ENCODE measurements around the gene CACNG7. TPM values are rescaled to one million over a fixed set of nuclear protein-coding genes. Genes with fewer than 3 reads are reported as not detected.

The CACNG7 gene
- total and polyA plus RNA-seq, 2 donors (not counting 3 experiments of a cell fraction or from before 2014, with no cell fraction given): 0.92 to 1.3 TPM

MicroRNA genes within 50 kb of the gene (microRNA counts, 767-probe panel; counts per million panel counts)
- microRNA hsa-miR-935: 723 counts per million, percentile 96 among the panel's probes with 10 or more counts

Other genes with a start within 250 kb of the CACNG7 start
- 0.58 and 0.73 TPM in 2 replicates for gene NLRP12, start 85.0 kb upstream of the CACNG7 start, total RNA-seq
- 0.27 and 0.46 TPM in 2 replicates for gene NLRP12, start 85.0 kb upstream of the CACNG7 start, polyA plus RNA-seq
- gene MYADM, start 41.4 kb upstream of the CACNG7 start, total RNA-seq: 128 and 133 TPM in 2 replicates
- 100 and 122 TPM in 2 replicates for gene MYADM, start 41.4 kb upstream of the CACNG7 start, polyA plus RNA-seq
- not detected in 2 replicates for gene PRKCG, start 27.1 kb upstream of the CACNG7 start, total RNA-seq
- 0.07 and 0.08 TPM in 2 replicates for gene PRKCG, start 27.1 kb upstream of the CACNG7 start, polyA plus RNA-seq
- gene CACNG8, start 53.7 kb downstream of the CACNG7 start, total RNA-seq: 1.7 and 3.0 TPM in 2 replicates
- gene CACNG8, start 53.7 kb downstream of the CACNG7 start, polyA plus RNA-seq: 0.11 and 0.18 TPM in 2 replicates
- 4.0 and 5.4 TPM in 2 replicates for gene CACNG6, start 82.4 kb downstream of the CACNG7 start, total RNA-seq
- 3.9 and 5.0 TPM in 2 replicates for gene CACNG6, start 82.4 kb downstream of the CACNG7 start, polyA plus RNA-seq
- gene VSTM1, start 154.6 kb downstream of the CACNG7 start, total RNA-seq: not detected in 2 replicates
- not detected in 2 replicates for gene VSTM1, start 154.6 kb downstream of the CACNG7 start, polyA plus RNA-seq
- gene TARM1, start 172.1 kb downstream of the CACNG7 start, total RNA-seq: not detected in 2 replicates
- not detected in 2 replicates for gene TARM1, start 172.1 kb downstream of the CACNG7 start, polyA plus RNA-seq
- not detected in 2 replicates for gene OSCAR, start 191.5 kb downstream of the CACNG7 start, total RNA-seq
- gene OSCAR, start 191.5 kb downstream of the CACNG7 start, polyA plus RNA-seq: 0.08 and 0.10 TPM in 2 replicates
- gene NDUFA3, start 193.6 kb downstream of the CACNG7 start, total RNA-seq: 119 and 132 TPM in 2 replicates
- 95.5 and 107 TPM in 2 replicates for gene NDUFA3, start 193.6 kb downstream of the CACNG7 start, polyA plus RNA-seq
- 32.1 and 36.2 TPM in 2 replicates for gene TFPT, start 206.4 kb downstream of the CACNG7 start, total RNA-seq
- gene TFPT, start 206.4 kb downstream of the CACNG7 start, polyA plus RNA-seq: 28.3 and 29.3 TPM in 2 replicates
- gene PRPF31, start 206.5 kb downstream of the CACNG7 start, total RNA-seq: 99.1 and 101 TPM in 2 replicates
- 70.8 and 76.2 TPM in 2 replicates for gene PRPF31, start 206.5 kb downstream of the CACNG7 start, polyA plus RNA-seq
- 62.4 and 74.7 TPM in 2 replicates for gene CNOT3, start 228.5 kb downstream of the CACNG7 start, total RNA-seq
- 16.4 and 20.4 TPM in 2 replicates for gene CNOT3, start 228.5 kb downstream of the CACNG7 start, polyA plus RNA-seq

Measured in endothelial cell of umbilical vein (primary cell).